ENCODE results near the gene TBC1D8.

GRCh38 chr2:101003278-101003775 lies 147.9 kb downstream of the TBC1D8 start:
- TF ChIP-seq CTCF (IDR thresholded peaks at IDR 0.05; ENCODE audit: insufficient read depth, low read length), result no peak
- TF ChIP-seq REST (IDR thresholded peaks at IDR 0.05; ENCODE audit: insufficient replicate concordance, low read depth), result no peak

Measured in HL-60 (cell line).